Spleen (tissue), 11 donors: ENCODE results near the gene CFAP119. TPM values are rescaled to one million over a fixed set of nuclear protein-coding genes. Genes with fewer than 3 reads are reported as not detected.

ENCODE experiments used
- DNase-seq: peaks from one replicate; pipeline ENCODE4 v3.0.0-alpha.2; 2020
- H3K27ac ChIP-seq, 8 donors: fragments of 200-600 bp; sonication (generic) in 7 of 8; 1 replicate in 4 of 8; 2 replicates in 4 of 8; pipeline versions ENCODE4 v1.5.0 to v1.8.0; 2016 to 2021; ENCODE audit warnings: inconsistent platforms in 4 of 8, mild to moderate bottlenecking in 4 of 8, moderate library complexity in 1 of 8
- H3K27me3 ChIP-seq, 7 donors: fragments of 200-600 bp; sonication (generic) in 6 of 7; replicated peaks in 1 of 7; 1 replicate in 4 of 7; 2 replicates in 3 of 7; pipeline versions ENCODE4 v1.5.0 to v1.8.0; 2016 to 2021; ENCODE audit warnings: inconsistent platforms in 3 of 7, mild to moderate bottlenecking in 1 of 7
- H3K36me3 ChIP-seq, 6 donors: fragments of 200-600 bp; sonication (generic) in 5 of 6; 1 replicate in 4 of 6; 2 replicates in 2 of 6; pipeline versions ENCODE4 v1.5.0 to v1.8.0; 2016 to 2021; ENCODE audit warnings: inconsistent platforms in 2 of 6
- H3K4me1 ChIP-seq, 6 donors: fragments of 200-600 bp; sonication (generic) in 5 of 6; 1 replicate in 3 of 6; 2 replicates in 3 of 6; pipeline versions ENCODE4 v1.5.0 to v1.8.0; 2016 to 2021; ENCODE audit warnings: inconsistent platforms in 3 of 6
- H3K4me3 ChIP-seq, 8 donors: fragments of 200-600 bp; sonication (generic) in 7 of 8; 1 replicate in 4 of 8; 2 replicates in 4 of 8; pipeline versions ENCODE4 v1.5.0 to v1.8.0; 2016 to 2021; ENCODE audit warnings: inconsistent platforms in 4 of 8, mild to moderate bottlenecking in 4 of 8, moderate library complexity in 2 of 8
- H3K9me3 ChIP-seq, 8 donors: fragments of 200-600 bp; sonication (generic) in 7 of 8; 1 replicate in 4 of 8; 2 replicates in 4 of 8; pipeline versions ENCODE4 v1.5.0 to v1.8.0; 2016 to 2021; ENCODE audit warnings: inconsistent platforms in 4 of 8
- CTCF ChIP-seq, 11 experiments: fragments of 200-600 bp in 7 of 11; fragments of 450-650 bp in 4 of 11; sonication (generic) in 4 of 11; IDR thresholded peaks in 8 of 11; conservative IDR thresholded peaks in 3 of 11; 1 replicate in 7 of 11; 2 replicates in 4 of 11; pipeline versions ENCODE4 v1.4.0 to v1.8.0; 2016 to 2021; ENCODE audit warnings: antibody characterized with exemption in 11 of 11, inconsistent platforms in 4 of 11, mild to moderate bottlenecking in 1 of 11
- POLR2A ChIP-seq, 3 donors: fragments of 450-650 bp; IDR thresholded peaks; one replicate each; pipeline ENCODE4 v1.5.1; 2017; ENCODE audit warnings: antibody characterized with exemption in 3 of 3, mild to moderate bottlenecking in 1 of 3
- POLR2AphosphoS5 ChIP-seq, 3 donors: sonication (generic); formaldehyde crosslinking; IDR thresholded peaks; one replicate each; pipeline ENCODE4 v1.5.1; 2017; ENCODE audit warnings: antibody characterized with exemption in 3 of 3
- WGBS, 5 donors: extraction: QIAGEN DNeasy Blood & Tissue Kit in 3 of 5; methylation state at CpG; one replicate each; pipeline versions ENCODE4 v1.1.5 to v1.1.7; 2013 to 2018; 5-methylcytosine and 5-hydroxymethylcytosine counted together
- intact Hi-C: fragments of 100-400 bp; cut with DNase I; formaldehyde crosslinking; loops from one replicate; pipeline ENCODE4 v1.15.0; 2023; ENCODE audit warnings: low total_unique reads
- polyA plus RNA-seq, 3 donors: library from polyadenylated mRNA; stranded (reverse); fragments of 200-250 nt; gene quantifications; one replicate each; pipeline ENCODE4 v1.2.1, GENCODE V29; 2013
- total RNA-seq, 7 donors: library from RNA; depleted of rRNA in 3 of 7; stranded (reverse); fragments of >200 nt in 3 of 7; fragmentation: NEBNext Ultra II Directional in 4 of 7; extraction: Animal tissue kit (Norgen Biotek cat#: 25700) in 4 of 7; gene quantifications; one replicate each; pipeline versions ENCODE4 v1.1.0 to v1.2.1, GENCODE V29; 2016 to 2021
- donor health status: healthy with polysubstance abuse.
- donor health status: DM: no; HTN: no; CAD: no; lungs with moderate emphysema.
- donor health status: DM: no; HTN: no; CAD: no.
- donor health status: Bipolar disorder and iron deficiency.
- donor health status: healthy.
- donor health status: DM: no; HTN: no; CAD: no.
- donor health status: DM: yes; HTN: yes; CAD: no.

The CFAP119 gene
- total and polyA plus RNA-seq, 10 donors, result 3.1 to 15.5 (median 4.5) TPM

- peak; percentile 89 for DNase-seq
Measured at GRCh38 chr16:30748634-30749445, 13.0 kb downstream of the CFAP119 start.

GRCh38 chr16:30747799-30748633, 13.8 kb downstream of the CFAP119 start, which contains the start of gene PHKG2:
Gene PHKG2, plus strand, starts transcription at chr16:30748425. Its CDS starts 396 bp downstream, at chr16:30748821.
- Histone ChIP-seq H3K36me3 (peaks cover 0 to 52% (median 34%) of the 10 kb centered on the region in 6 donors), H3K9me3 (no peaks in the 10 kb centered on the region), H3K4me3 (peak within 1 kb of the TSS; percentile 65 to 94 (median 82)), H3K27ac (peak within 1 kb of the TSS; percentile 72 to 91 (median 82)), H3K4me1 (peaks cover 0 to 31% (median 22%) of the 10 kb centered on the region in 6 donors), H3K27me3 (no peaks in the 10 kb centered on the region)
- DNase-seq, result peak; percentile 100
- peak in 4 of 11 experiments; percentile 24 to 44 (median 37) for TF ChIP-seq CTCF (IDR thresholded peaks at IDR 0.05 in 8 of 11, conservative IDR thresholded peaks at IDR 0.05 in 3 of 11)
- no peak for TF ChIP-seq POLR2A (IDR thresholded peaks at IDR 0.05)
- TF ChIP-seq POLR2AphosphoS5 (IDR thresholded peaks at IDR 0.05), result peak; percentile 88 to 94 (median 89)
- 3 to 4% (median 3%) methylated on average over 48 to 60 of the region's 60 CpGs for WGBS, 5 donors
- intact Hi-C loops, result no loop called here

More at GRCh38 chr16:30748634-30749445, 13.0 kb downstream of the CFAP119 start:
- H3K9me3 ChIP-seq, result no peaks in the 10 kb centered on the region
- peaks cover 0 to 31% (median 22%) of the 10 kb centered on the region in 6 donors for H3K4me1 ChIP-seq
- no peaks in the 10 kb centered on the region for H3K27me3 ChIP-seq
- peak overlapping the region; percentile 72 to 91 (median 82) for H3K27ac ChIP-seq
- TF ChIP-seq POLR2AphosphoS5 (IDR thresholded peaks at IDR 0.05), result no peak
- no peak for TF ChIP-seq POLR2A (IDR thresholded peaks at IDR 0.05)
- TF ChIP-seq CTCF (IDR thresholded peaks at IDR 0.05 in 8 of 11, conservative IDR thresholded peaks at IDR 0.05 in 3 of 11), result no peak
- WGBS, 5 donors, result 15 to 27% (median 17%) methylated on average over 20 to 36 of the region's 36 CpGs
- peaks cover 0 to 52% (median 35%) of the 10 kb centered on the region in 6 donors for H3K36me3 ChIP-seq
- H3K4me3 ChIP-seq, result peak overlapping the region; percentile 65 to 94 (median 82)
- intact Hi-C loops, result no loop called here

- H3K4me3 ChIP-seq, result peak overlapping the region in 5 of 8 donors; percentile 68 to 94 (median 86)
Measured at GRCh38 chr16:30747331-30747730, 14.5 kb downstream of the CFAP119 start.

More at GRCh38 chr16:30747331-30747730, 14.5 kb downstream of the CFAP119 start:
- Histone ChIP-seq H3K36me3 (peaks cover 0 to 52% (median 31%) of the 10 kb centered on the region in 6 donors), H3K9me3 (no peaks in the 10 kb centered on the region), H3K27ac (peak overlapping the region; percentile 66 to 91 (median 82)), H3K27me3 (no peaks in the 10 kb centered on the region), H3K4me1 (peaks cover 0 to 31% (median 22%) of the 10 kb centered on the region in 6 donors)
- 52 to 64% (median 59%) methylated on average over 3 of the region's 3 CpGs for WGBS, 5 donors
- intact Hi-C loops, result no loop called here
- no peak for DNase-seq
- no peak for TF ChIP-seq POLR2A (IDR thresholded peaks at IDR 0.05)
- TF ChIP-seq POLR2AphosphoS5 (IDR thresholded peaks at IDR 0.05), result no peak
- TF ChIP-seq CTCF (IDR thresholded peaks at IDR 0.05 in 8 of 11, conservative IDR thresholded peaks at IDR 0.05 in 3 of 11), result no peak
